HG03342 (cell line): ENCODE data around the gene IDI2.
"Not testable (repeated sequence)": the region's sequence is repeated elsewhere in the genome, so short reads cannot be mapped to it uniquely, and the experiment has no call there.

Experiments used
- ATAC-seq: cut with Tn5 transposase; IDR thresholded peaks from one replicate; pipeline ENCODE4 v1.9.1; 2021; ENCODE audit warnings: mild to moderate bottlenecking, moderate library complexity; ENCODE audit not compliant: unreplicated experiment

The IDI2 gene

GRCh38 chr10:1048349-1048731, 22.7 kb upstream of the IDI2 start:
- ATAC-seq: no peak

- ATAC-seq: no peak
Observed at GRCh38 chr10:1047937-1048336, 22.3 kb upstream of the IDI2 start.

GRCh38 chr10:1045415-1045814, 19.8 kb upstream of the IDI2 start:
- no peak for ATAC-seq

- ATAC-seq: no peak
Observed at GRCh38 chr10:1044964-1045363, 19.3 kb upstream of the IDI2 start.

- no peak for ATAC-seq
Observed at GRCh38 chr10:1044146-1044545, 18.5 kb upstream of the IDI2 start.

GRCh38 chr10:1043532-1043995, 17.9 kb upstream of the IDI2 start:
- peak; percentile 55 for ATAC-seq

- no peak for ATAC-seq
Observed at GRCh38 chr10:1041514-1041913, 15.9 kb upstream of the IDI2 start.

- no peak for ATAC-seq
Observed at GRCh38 chr10:1040133-1040532, 14.5 kb upstream of the IDI2 start.

- ATAC-seq: not testable (repeated sequence)
Observed at GRCh38 chr10:1038769-1039168, 13.1 kb upstream of the IDI2 start.

- no peak for ATAC-seq
Observed at GRCh38 chr10:1037098-1037497, 11.4 kb upstream of the IDI2 start.

- ATAC-seq: peak; percentile 65
Observed at GRCh38 chr10:1036341-1036791, 10.7 kb upstream of the IDI2 start.

GRCh38 chr10:1035201-1035600, 9.5 kb upstream of the IDI2 start:
- no peak for ATAC-seq

GRCh38 chr10:1034758-1035157, 9.1 kb upstream of the IDI2 start:
- ATAC-seq: no peak

- ATAC-seq: no peak
Observed at GRCh38 chr10:1033601-1034000, 7.9 kb upstream of the IDI2 start.

- no peak for ATAC-seq
Observed at GRCh38 chr10:1029838-1030237, 4.2 kb upstream of the IDI2 start.

- no peak for ATAC-seq
Observed at GRCh38 chr10:1026578-1026977, 919 bp upstream of the IDI2 start.

- ATAC-seq: no peak
Observed at GRCh38 chr10:1024103-1024502, 1.6 kb downstream of the IDI2 start.

- ATAC-seq: no peak
Observed at GRCh38 chr10:1022413-1022812, 3.2 kb downstream of the IDI2 start.

- no peak for ATAC-seq
Observed at GRCh38 chr10:1020958-1021357, 4.7 kb downstream of the IDI2 start.

GRCh38 chr10:1020460-1020859, 5.2 kb downstream of the IDI2 start:
- no peak for ATAC-seq

- ATAC-seq: no peak
Observed at GRCh38 chr10:1019362-1019761, 6.3 kb downstream of the IDI2 start.

- ATAC-seq: no peak
Observed at GRCh38 chr10:1015688-1016087, 10.0 kb downstream of the IDI2 start.

GRCh38 chr10:1011696-1012095, 14.0 kb downstream of the IDI2 start:
- no peak for ATAC-seq

- ATAC-seq: no peak
Observed at GRCh38 chr10:1010703-1011102, 15.0 kb downstream of the IDI2 start.
